Measurements from ENCODE around the gene SDK1.
A peak's percentile ranks its signal among the peaks of the same experiment; 100 is the strongest.

Gene SDK1

DNA sequence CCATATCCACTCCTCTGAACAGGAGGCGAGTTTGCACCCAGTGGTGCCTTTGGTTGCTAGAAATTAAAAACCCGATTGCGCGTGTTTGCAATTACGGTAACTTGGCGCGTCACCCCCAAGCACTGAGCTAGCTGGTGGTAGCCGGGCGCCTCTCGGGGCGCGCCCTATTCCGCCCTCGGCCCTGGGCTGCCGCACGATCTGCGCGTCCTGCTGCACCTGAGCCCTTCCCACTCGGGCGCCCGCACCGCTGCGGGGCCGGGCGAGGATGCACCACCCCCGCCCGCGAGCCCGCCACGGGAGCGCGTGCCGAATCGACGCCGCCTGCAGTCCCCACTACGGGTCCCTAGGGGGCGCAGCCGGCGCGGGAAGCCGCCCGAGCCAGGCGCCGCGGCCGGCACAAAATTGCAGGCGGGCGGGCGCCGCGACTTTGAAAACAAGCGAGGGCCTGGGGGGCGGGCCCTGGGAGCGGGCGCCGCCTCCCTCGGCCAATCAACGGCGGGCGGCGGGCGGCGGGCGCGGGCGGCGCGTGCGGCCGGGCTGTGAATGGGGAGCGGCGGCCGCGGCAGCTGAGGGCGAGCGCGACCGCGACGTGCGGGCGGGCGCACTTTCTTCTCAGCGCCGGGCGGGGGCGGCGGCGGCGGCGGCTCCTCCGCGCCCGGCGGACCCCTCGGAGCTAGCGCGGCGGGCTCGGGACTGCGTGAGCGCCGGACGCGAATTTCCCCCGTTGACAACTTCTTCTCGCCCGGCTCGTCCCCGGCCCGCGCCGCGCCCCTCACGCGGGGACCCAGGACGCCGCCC, at the start of gene SDK1 (continued):
- TF ChIP-seq, protein P1, sequence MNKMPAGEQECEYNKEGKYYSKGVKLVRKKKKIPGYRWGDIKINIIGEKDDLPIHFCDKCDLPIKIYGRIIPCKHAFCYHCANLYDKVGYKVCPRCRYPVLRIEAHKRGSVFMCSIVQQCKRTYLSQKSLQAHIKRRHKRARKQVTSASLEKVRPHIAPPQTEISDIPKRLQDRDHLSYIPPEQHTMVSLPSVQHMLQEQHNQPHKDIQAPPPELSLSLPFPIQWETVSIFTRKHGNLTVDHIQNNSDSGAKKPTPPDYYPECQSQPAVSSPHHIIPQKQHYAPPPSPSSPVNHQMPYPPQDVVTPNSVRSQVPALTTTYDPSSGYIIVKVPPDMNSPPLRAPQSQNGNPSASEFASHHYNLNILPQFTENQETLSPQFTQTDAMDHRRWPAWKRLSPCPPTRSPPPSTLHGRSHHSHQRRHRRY (tag by site-specific recombination; IDR thresholded peaks at IDR 0.05), result no peak
- no peak for TF ChIP-seq IKZF3 (tag by site-specific recombination; IDR thresholded peaks at IDR 0.05)
- no peak for TF ChIP-seq ZNF16 (tag by site-specific recombination; IDR thresholded peaks at IDR 0.05; ENCODE audit: low read depth)
- 0 out of 2 replicates have a peak, but pooled peaks have one; percentile 13 for TF ChIP-seq EGR2 (tag by site-specific recombination; IDR thresholded peaks at IDR 0.05; ENCODE audit: low read depth)
- no peak for TF ChIP-seq ZNF626 (tag by site-specific recombination; IDR thresholded peaks at IDR 0.05)
- 0 out of 2 replicates have a peak, but pooled peaks have one; percentile 48 for TF ChIP-seq KLF1 (tag by site-specific recombination; IDR thresholded peaks at IDR 0.05)
- no peak for TF ChIP-seq ZNF514 (tag by site-specific recombination; IDR thresholded peaks at IDR 0.05)
- TF ChIP-seq, protein P2, sequence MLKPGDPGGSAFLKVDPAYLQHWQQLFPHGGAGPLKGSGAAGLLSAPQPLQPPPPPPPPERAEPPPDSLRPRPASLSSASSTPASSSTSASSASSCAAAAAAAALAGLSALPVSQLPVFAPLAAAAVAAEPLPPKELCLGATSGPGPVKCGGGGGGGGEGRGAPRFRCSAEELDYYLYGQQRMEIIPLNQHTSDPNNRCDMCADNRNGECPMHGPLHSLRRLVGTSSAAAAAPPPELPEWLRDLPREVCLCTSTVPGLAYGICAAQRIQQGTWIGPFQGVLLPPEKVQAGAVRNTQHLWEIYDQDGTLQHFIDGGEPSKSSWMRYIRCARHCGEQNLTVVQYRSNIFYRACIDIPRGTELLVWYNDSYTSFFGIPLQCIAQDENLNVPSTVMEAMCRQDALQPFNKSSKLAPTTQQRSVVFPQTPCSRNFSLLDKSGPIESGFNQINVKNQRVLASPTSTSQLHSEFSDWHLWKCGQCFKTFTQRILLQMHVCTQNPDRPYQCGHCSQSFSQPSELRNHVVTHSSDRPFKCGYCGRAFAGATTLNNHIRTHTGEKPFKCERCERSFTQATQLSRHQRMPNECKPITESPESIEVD (tag by site-specific recombination; IDR thresholded peaks at IDR 0.05), result no peak
- TF ChIP-seq ZNF670 (tag by site-specific recombination; IDR thresholded peaks at IDR 0.05; ENCODE audit: low read depth), result no peak
- TF ChIP-seq ZNF426 (tag by site-specific recombination; IDR thresholded peaks at IDR 0.05), result no peak
- no peak for TF ChIP-seq ZNF354C (tag by site-specific recombination; IDR thresholded peaks at IDR 0.05; ENCODE audit: borderline replicate concordance, low read depth)
- TF ChIP-seq ZNF112 (tag by site-specific recombination; IDR thresholded peaks at IDR 0.05), result no peak
- no peak for TF ChIP-seq TRIM28 (IDR thresholded peaks at IDR 0.05; ENCODE audit: borderline replicate concordance, low read length)
- TF ChIP-seq, protein P3, sequence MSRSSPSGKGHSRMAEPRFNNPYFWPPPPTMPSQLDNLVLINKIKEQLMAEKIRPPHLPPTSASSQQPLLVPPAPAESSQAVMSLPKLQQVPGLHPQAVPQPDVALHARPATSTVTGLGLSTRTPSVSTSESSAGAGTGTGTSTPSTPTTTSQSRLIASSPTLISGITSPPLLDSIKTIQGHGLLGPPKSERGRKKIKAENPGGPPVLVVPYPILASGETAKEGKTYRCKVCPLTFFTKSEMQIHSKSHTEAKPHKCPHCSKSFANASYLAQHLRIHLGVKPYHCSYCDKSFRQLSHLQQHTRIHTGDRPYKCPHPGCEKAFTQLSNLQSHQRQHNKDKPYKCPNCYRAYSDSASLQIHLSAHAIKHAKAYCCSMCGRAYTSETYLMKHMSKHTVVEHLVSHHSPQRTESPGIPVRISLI (tag by site-specific recombination; IDR thresholded peaks at IDR 0.05), result no peak
- TF ChIP-seq ZNF221 (tag by site-specific recombination; IDR thresholded peaks at IDR 0.05; ENCODE audit: borderline replicate concordance), result no peak
- 0 out of 2 replicates have a peak, but pooled peaks have one; percentile 25 for TF ChIP-seq ZNF335 (tag by site-specific recombination; conservative IDR thresholded peaks at IDR 0.05)
- peak; percentile 41; the same call in 1 of the 2 replicates for TF ChIP-seq KLF8 (tag by site-specific recombination; IDR thresholded peaks at IDR 0.05)
- TF ChIP-seq, protein P4, sequence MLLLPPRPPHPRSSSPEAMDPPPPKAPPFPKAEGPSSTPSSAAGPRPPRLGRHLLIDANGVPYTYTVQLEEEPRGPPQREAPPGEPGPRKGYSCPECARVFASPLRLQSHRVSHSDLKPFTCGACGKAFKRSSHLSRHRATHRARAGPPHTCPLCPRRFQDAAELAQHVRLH (tag by site-specific recombination; IDR thresholded peaks at IDR 0.05), result no peak
- peak; percentile 44 for TF ChIP-seq GLIS2 (tag by site-specific recombination; IDR thresholded peaks at IDR 0.05)
- no peak for TF ChIP-seq ZNF169 (tag by site-specific recombination; IDR thresholded peaks at IDR 0.05)
- no peak for TF ChIP-seq ZSCAN23 (tag by site-specific recombination; IDR thresholded peaks at IDR 0.05)
- TF ChIP-seq ZNF423 (tag by site-specific recombination; IDR thresholded peaks at IDR 0.05), result no peak
- no peak for TF ChIP-seq ZNF791 (tag by site-specific recombination; IDR thresholded peaks at IDR 0.05)
- TF ChIP-seq ZNF175 (tag by site-specific recombination; IDR thresholded peaks at IDR 0.05), result no peak
- TF ChIP-seq ZNF391 (tag by site-specific recombination; IDR thresholded peaks at IDR 0.05; ENCODE audit: borderline replicate concordance, low read depth), result no peak
- no peak for TF ChIP-seq ZNF548 (tag by site-specific recombination; IDR thresholded peaks at IDR 0.05)
- no peak for TF ChIP-seq ZNF768 (tag by site-specific recombination; IDR thresholded peaks at IDR 0.05)
- TF ChIP-seq, protein P5, sequence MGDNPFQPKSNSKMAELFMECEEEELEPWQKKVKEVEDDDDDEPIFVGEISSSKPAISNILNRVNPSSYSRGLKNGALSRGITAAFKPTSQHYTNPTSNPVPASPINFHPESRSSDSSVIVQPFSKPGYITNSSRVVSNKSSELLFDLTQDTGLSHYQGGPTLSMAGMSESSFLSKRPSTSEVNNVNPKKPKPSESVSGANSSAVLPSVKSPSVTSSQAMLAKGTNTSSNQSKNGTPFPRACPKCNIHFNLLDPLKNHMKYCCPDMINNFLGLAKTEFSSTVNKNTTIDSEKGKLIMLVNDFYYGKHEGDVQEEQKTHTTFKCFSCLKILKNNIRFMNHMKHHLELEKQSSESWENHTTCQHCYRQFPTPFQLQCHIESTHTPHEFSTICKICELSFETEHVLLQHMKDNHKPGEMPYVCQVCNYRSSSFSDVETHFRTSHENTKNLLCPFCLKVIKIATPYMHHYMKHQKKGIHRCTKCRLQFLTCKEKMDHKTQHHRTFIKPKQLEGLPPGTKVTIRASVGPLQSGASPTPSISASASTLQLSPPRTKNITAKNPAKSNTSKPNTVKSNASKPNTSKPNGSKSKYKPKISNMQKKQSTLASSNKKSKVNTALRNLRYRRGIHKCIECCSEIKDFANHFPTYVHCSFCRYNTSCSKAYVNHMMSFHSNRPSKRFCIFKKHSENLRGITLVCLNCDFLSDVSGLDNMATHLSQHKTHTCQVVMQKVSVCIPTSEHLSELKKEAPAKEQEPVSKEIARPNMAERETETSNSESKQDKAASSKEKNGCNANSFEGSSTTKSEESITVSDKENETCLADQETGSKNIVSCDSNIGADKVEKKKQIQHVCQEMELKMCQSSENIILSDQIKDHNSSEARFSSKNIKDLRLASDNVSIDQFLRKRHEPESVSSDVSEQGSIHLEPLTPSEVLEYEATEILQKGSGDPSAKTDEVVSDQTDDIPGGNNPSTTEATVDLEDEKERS (tag by site-specific recombination; IDR thresholded peaks at IDR 0.05), result no peak
- TF ChIP-seq, protein P6, sequence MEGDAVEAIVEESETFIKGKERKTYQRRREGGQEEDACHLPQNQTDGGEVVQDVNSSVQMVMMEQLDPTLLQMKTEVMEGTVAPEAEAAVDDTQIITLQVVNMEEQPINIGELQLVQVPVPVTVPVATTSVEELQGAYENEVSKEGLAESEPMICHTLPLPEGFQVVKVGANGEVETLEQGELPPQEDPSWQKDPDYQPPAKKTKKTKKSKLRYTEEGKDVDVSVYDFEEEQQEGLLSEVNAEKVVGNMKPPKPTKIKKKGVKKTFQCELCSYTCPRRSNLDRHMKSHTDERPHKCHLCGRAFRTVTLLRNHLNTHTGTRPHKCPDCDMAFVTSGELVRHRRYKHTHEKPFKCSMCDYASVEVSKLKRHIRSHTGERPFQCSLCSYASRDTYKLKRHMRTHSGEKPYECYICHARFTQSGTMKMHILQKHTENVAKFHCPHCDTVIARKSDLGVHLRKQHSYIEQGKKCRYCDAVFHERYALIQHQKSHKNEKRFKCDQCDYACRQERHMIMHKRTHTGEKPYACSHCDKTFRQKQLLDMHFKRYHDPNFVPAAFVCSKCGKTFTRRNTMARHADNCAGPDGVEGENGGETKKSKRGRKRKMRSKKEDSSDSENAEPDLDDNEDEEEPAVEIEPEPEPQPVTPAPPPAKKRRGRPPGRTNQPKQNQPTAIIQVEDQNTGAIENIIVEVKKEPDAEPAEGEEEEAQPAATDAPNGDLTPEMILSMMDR (tag by site-specific recombination; IDR thresholded peaks at IDR 0.05), result 0 out of 2 replicates have a peak, but pooled peaks have one; percentile 23
- no peak for TF ChIP-seq ZNF23 (tag by site-specific recombination; IDR thresholded peaks at IDR 0.05; ENCODE audit: borderline replicate concordance)

Measured in HEK293 (cell line).